Activated naive CD4-positive, alpha-beta T cell treated with anti-CD3 and anti-CD28 coated beads, Interleukin-2, amount 50 U/mL, for 72 hours (primary cell): ENCODE measurements around the gene NFILZ. TPM values are rescaled to one million over a fixed set of nuclear protein-coding genes. Genes with fewer than 3 reads are reported as not detected.
"Not testable (repeated sequence)": the region's sequence is repeated elsewhere in the genome, so short reads cannot be mapped to it uniquely, and the experiment has no call there.

Experiments used
- ATAC-seq, 2 donors: fragments of 150-1000 bp; cut with Tn5 transposase; 2 replicates each; pipeline ENCODE4 v1.10.0; 2021; ENCODE audit warnings: mild to moderate bottlenecking in 2 of 2, moderate library complexity in 2 of 2
- DNase-seq, 2 donors: peaks; one replicate each; pipeline ENCODE4 v3.0.0; 2021 to 2022; ENCODE audit warnings: low spot score in 2 of 2
- H3K27ac Mint-ChIP-seq, 2 donors: one replicate each; pipeline ENCODE4 v1.8.0; 2022; ENCODE audit warnings: mild to moderate bottlenecking in 2 of 2, mixed read lengths in 2 of 2
- H3K36me3 Mint-ChIP-seq, 2 donors: one replicate each; pipeline ENCODE4 v1.8.0; 2022; ENCODE audit warnings: mixed read lengths in 2 of 2
- H3K9me3 Mint-ChIP-seq, 2 donors: one replicate each; pipeline ENCODE4 v1.8.0; 2022; ENCODE audit warnings: mixed read lengths in 2 of 2
- total RNA-seq, 2 donors: library from RNA; stranded (reverse); gene quantifications; one replicate each; pipeline ENCODE4 v1.2.3, GENCODE V29; 2022

Gene NFILZ
- total RNA-seq, 2 donors from 2014 or later: not detected

- peak overlapping the region; percentile 66 to 67 for H3K27ac Mint-ChIP-seq
- ATAC-seq (peak; percentile 56 to 66), DNase-seq (peak in 1 of 2 donors; percentile 30)
- H3K36me3 Mint-ChIP-seq: peaks cover 12 to 36% of the 10 kb centered on the region in 2 donors
- no peaks in the 10 kb centered on the region for H3K9me3 Mint-ChIP-seq
Measured at GRCh38 chr19:8609279-8610040, 21.0 kb upstream of the NFILZ start.

GRCh38 chr19:8610041-8610935 lies 20.1 kb upstream of the NFILZ start, which contains the start of gene ADAMTS10:
Gene ADAMTS10, minus strand, starts transcription at chr19:8610715. Its CDS starts 5,005 bp downstream, at chr19:8605710.
- peak in 1 of 2 donors; percentile 21 for DNase-seq
- no peaks in the 10 kb centered on the region for H3K9me3 Mint-ChIP-seq
- peak; percentile 52 to 55 for ATAC-seq
- peaks cover 7 to 28% of the 10 kb centered on the region in 2 donors for H3K36me3 Mint-ChIP-seq
- H3K27ac Mint-ChIP-seq: peak within 1 kb of the TSS; percentile 66 to 67

- DNase-seq (no peak), ATAC-seq (no peak)
- Mint-ChIP-seq H3K9me3 (no peaks in the 10 kb centered on the region), H3K27ac (no peak overlapping the region), H3K36me3 (peaks cover 7 to 22% of the 10 kb centered on the region in 2 donors)
Measured at GRCh38 chr19:8610936-8611300, 19.5 kb upstream of the NFILZ start.

- DNase-seq (no peak), ATAC-seq (no peak)
- H3K27ac Mint-ChIP-seq: no peak overlapping the region
- peaks cover 7 to 19% of the 10 kb centered on the region in 2 donors for H3K36me3 Mint-ChIP-seq
- no peaks in the 10 kb centered on the region for H3K9me3 Mint-ChIP-seq
Measured at GRCh38 chr19:8611391-8611876, 19.0 kb upstream of the NFILZ start.

- Mint-ChIP-seq H3K9me3 (no peaks in the 10 kb centered on the region), H3K36me3 (peaks cover 7 to 19% of the 10 kb centered on the region in 2 donors), H3K27ac (no peak overlapping the region)
- ATAC-seq (no peak), DNase-seq (no peak)
Measured at GRCh38 chr19:8611877-8612806, 18.3 kb upstream of the NFILZ start.

GRCh38 chr19:8612807-8613171 lies 17.6 kb upstream of the NFILZ start:
- no peak overlapping the region for H3K27ac Mint-ChIP-seq
- no peaks in the 10 kb centered on the region for H3K9me3 Mint-ChIP-seq
- H3K36me3 Mint-ChIP-seq: peaks cover 7 to 16% of the 10 kb centered on the region in 2 donors
- DNase-seq: no peak
- no peak for ATAC-seq

GRCh38 chr19:8614455-8614854 lies 16.0 kb upstream of the NFILZ start:
- Mint-ChIP-seq H3K9me3 (no peaks in the 10 kb centered on the region), H3K27ac (no peak overlapping the region), H3K36me3 (peaks cover 7 to 9% of the 10 kb centered on the region in 2 donors)
- ATAC-seq (no peak), DNase-seq (no peak)

- Mint-ChIP-seq H3K27ac (peak overlapping the region in 1 of 2 donors; percentile 24), H3K9me3 (no peaks in the 10 kb centered on the region), H3K36me3 (peaks cover 2 to 4% of the 10 kb centered on the region in 2 donors)
- no peak for ATAC-seq
- no peak for DNase-seq
Measured at GRCh38 chr19:8615024-8615423, 15.4 kb upstream of the NFILZ start.

GRCh38 chr19:8615813-8616596 lies 14.4 kb upstream of the NFILZ start:
- ATAC-seq (peak; percentile 41), DNase-seq (peak; percentile 61 to 77)
- H3K9me3 Mint-ChIP-seq: no peaks in the 10 kb centered on the region
- H3K27ac Mint-ChIP-seq: no peak overlapping the region
- no peaks in the 10 kb centered on the region for H3K36me3 Mint-ChIP-seq

GRCh38 chr19:8616861-8617260 lies 13.6 kb upstream of the NFILZ start:
- no peaks in the 10 kb centered on the region for H3K36me3 Mint-ChIP-seq
- no peak for ATAC-seq
- DNase-seq: no peak
- H3K9me3 Mint-ChIP-seq: no peaks in the 10 kb centered on the region
- no peak overlapping the region for H3K27ac Mint-ChIP-seq

GRCh38 chr19:8617325-8617724 lies 13.1 kb upstream of the NFILZ start:
- DNase-seq, H3K36me3 Mint-ChIP-seq, H3K9me3 Mint-ChIP-seq, ATAC-seq, H3K27ac Mint-ChIP-seq: not testable (repeated sequence)

- no peak for DNase-seq
- Mint-ChIP-seq H3K36me3 (no peaks in the 10 kb centered on the region), H3K27ac (no peak overlapping the region), H3K9me3 (no peaks in the 10 kb centered on the region)
- ATAC-seq: no peak
Measured at GRCh38 chr19:8617984-8618383, 12.4 kb upstream of the NFILZ start.

GRCh38 chr19:8618751-8619150 lies 11.7 kb upstream of the NFILZ start:
- Mint-ChIP-seq H3K9me3 (no peaks in the 10 kb centered on the region), H3K27ac (no peak overlapping the region), H3K36me3 (no peaks in the 10 kb centered on the region)
- ATAC-seq (no peak), DNase-seq (no peak)

GRCh38 chr19:8622886-8623285 lies 7.5 kb upstream of the NFILZ start:
- H3K36me3 Mint-ChIP-seq, DNase-seq, H3K9me3 Mint-ChIP-seq: not testable (repeated sequence)

GRCh38 chr19:8626842-8627241 lies 3.6 kb upstream of the NFILZ start:
- H3K36me3 Mint-ChIP-seq: no peaks in the 10 kb centered on the region
- no peak for DNase-seq
- no peak overlapping the region for H3K27ac Mint-ChIP-seq
- no peak for ATAC-seq
- H3K9me3 Mint-ChIP-seq: no peaks in the 10 kb centered on the region

More at GRCh38 chr19:8622886-8623285, 7.5 kb upstream of the NFILZ start:
- not testable (repeated sequence) for H3K27ac Mint-ChIP-seq, ATAC-seq
